NCI-H2029 (cell line): ENCODE data around the gene BBS9.
A peak's percentile ranks its signal among the peaks of the same experiment; 100 is the strongest.

Experiments used
- DNase-seq: peaks from one replicate; lab custom pipeline; 2025; lab: John Stamatoyannopoulos, UW

The BBS9 gene

DNA sequence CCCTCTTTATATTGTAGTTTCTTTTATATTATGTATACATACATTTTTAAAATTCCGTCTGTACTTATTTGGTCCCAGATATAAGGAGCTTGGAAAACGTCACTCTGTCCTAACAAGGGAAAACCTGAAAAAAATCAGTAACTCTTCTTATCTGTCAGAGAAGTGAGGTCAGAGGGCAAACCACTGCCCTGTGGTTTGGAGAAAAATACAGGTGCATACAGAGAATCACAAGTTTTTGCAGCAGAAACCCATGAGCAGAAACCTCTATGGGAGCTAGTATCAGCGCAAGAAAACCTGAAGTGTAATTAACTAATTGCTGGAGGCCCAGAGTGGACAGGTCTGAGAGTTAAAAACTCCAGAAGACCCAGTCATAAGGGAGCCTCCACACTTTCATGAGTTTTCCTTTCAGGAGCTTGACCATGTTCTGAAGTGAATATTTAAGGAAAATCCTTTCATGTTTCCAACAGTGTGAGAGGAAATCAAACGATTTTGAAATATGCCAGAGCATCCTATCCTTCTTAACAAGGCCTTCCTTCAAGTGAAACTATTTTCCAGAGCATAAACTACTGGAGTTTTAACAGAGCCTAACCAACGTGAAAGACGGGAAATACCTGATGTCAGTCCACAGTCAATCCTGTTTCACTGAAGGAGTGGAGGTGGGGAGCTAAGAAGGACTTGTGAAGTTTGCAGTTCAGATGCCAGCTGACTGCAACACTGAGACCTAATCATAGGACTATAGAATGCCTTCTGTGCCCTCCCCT, 485.2 kb downstream of the BBS9 start:
- DNase-seq, result no peak

DNA sequence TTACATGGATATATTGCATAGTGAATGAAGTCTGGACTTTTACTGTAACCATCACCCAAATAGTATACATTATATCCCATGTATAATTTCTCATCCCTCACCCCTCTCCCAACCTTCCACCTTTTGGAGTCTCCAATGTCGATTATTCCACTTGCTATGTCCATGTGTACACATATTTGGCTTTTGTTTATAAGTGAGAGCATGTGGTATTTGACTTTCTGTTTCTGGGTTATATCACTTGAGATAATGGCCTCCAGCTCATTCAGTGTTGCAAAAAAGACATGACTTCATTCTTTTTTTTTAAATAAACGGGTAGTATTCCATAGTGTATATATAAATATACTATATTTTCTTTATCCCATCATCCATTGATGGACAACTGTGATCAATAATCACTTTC, 487.4 kb downstream of the BBS9 start:
- DNase-seq, result peak; percentile 8

DNA sequence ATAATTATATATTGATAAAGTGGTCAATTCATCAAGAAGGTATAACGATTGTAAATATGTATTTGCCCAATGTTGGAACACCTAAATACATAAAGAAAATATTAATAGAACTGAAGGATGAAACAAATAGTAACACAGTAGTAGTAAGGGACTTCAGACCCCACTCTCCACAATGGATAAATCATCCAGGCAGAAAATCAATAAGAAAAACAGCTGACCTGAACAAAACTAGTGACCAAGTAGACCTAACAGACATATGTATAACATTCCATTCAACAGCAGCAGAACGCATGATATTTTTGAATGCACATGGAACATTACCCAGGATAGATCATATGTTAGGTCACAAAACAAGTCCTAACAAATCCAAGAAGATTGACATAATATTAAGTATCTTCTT, 489.9 kb downstream of the BBS9 start:
- DNase-seq, result no peak

DNA sequence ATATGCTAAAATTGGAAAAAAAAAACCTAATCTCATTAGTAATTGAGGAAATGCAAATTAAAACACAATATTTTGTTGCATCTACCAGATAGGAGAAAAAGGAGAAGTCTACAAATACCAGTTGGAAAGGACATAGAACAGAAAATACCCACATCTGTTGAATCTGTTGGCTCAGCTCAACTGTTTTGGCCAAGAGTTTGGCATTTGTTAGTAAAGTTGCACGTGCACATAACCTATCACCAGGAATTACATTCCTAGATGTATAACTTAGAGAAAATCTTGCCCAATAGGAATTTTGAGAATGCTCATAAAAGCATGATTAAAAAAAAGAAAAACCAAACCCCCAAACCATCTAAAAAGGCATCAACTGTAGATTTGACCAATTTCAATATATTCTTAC, 493.9 kb downstream of the BBS9 start:
- DNase-seq, result no peak

DNA sequence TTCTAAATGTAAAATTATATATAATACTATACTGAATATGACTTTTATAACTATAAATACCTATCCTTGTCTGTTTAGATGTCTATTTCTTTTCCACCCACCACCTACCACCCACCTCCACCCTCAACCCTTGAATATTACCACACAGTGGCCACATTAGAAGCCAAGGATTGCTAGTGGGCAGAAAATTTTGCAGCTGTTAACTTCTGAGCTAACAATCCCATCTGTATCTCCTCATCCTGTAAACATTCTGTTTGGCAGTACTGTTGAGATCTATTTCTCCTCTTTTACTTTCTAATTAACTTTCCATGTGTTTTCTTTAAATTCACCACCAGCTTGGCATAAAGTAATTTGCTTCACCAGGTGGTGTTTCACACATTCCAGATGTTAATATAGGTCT, 494.9 kb downstream of the BBS9 start:
- DNase-seq, result no peak

DNA sequence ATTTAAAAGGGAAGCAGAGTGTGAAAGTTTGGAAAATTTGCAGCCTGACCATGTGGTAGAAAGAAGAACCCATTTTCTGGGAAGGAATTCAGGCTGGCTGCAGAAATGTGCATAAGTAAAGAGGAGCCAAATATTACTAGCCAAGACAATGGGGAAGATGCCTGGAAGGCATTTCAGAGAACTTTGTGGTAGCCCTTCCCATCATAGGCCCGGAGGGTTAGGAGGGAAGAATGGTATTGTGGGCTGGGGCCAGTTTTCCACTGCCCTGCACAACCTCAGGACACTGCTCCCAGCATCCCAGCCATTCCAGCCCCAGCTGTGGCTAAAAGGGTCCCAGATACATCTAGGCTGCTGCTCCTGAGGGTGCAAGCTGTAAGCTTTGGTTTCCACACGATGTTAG, 497.5 kb downstream of the BBS9 start:
- DNase-seq, result no peak

DNA sequence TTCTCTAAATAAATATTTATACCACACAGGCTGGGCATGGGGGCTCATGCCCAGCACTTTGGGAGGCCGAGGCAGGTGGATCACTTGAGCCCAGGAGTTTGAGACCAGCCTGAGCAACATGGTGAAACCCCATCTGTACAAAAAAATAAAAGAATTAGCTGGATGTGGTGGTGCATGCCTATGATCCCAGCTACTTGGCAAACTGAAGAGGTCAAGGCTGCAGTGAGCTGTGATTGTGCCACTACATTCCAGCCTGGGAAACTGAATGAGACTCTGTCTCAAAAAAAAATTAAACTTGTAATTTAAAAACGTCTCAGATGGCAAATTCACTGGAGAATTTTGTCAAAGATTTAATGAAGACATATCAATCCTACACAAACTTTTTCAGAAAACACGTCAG, 498.4 kb downstream of the BBS9 start:
- no peak for DNase-seq

DNA sequence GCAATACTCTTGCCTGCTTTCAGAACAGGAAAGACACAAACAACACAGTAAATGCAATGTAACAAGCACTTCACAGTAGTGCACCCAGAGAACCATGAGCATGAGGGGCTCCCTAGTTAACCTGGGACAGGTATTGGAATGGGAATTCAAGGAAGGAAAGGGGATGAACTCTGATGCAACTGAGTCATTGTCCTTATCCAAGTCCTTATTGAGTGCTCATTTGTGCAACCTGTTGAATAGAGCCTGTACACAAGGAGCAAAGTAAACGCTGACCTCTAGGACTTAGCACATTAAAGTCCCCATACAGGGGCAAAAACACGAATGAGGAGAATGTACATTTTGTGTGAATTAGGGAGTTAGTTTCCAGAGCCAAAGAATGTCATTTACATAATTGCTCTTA, 499.5 kb downstream of the BBS9 start:
- DNase-seq, result no peak

DNA sequence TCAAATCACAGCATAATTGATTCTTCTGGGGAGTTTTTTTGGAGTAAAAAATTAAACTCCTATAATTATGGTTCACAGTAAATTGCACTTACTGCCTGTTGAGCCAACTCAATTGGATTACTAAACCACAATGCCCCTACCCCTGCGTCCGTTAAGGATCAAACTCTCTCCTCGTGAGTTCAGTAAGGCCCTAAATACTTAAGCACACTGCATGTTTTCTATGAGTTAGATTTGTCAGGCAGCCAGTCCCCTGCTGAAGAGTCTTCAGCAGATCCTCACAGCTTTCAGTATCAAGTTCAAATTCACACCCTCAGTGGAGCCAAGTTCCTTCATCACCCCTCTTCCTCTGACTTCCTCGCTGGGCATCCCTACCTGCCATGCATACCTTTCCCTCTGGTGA, 501.0 kb downstream of the BBS9 start:
- DNase-seq, result no peak

DNA sequence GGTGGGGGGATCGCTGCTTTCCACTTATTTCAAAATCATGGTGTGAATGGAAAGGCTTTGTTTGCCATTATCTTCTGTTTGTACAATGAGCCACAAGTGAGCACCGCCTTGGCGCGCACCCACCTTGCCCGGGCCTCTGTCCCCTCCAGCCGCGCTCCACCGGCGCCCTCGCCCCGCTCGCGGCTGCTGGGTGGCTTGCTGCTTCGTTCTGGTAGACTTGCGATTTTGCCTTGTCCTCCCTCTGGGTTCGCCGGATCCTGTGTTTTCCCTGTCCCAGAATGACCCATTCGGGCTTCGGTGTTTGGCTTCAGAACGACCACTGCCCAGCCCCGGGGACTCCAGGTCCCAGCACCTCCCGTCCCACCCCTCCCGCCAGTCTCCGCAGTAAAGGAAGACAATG, 503.0 kb downstream of the BBS9 start:
- no peak for DNase-seq

DNA sequence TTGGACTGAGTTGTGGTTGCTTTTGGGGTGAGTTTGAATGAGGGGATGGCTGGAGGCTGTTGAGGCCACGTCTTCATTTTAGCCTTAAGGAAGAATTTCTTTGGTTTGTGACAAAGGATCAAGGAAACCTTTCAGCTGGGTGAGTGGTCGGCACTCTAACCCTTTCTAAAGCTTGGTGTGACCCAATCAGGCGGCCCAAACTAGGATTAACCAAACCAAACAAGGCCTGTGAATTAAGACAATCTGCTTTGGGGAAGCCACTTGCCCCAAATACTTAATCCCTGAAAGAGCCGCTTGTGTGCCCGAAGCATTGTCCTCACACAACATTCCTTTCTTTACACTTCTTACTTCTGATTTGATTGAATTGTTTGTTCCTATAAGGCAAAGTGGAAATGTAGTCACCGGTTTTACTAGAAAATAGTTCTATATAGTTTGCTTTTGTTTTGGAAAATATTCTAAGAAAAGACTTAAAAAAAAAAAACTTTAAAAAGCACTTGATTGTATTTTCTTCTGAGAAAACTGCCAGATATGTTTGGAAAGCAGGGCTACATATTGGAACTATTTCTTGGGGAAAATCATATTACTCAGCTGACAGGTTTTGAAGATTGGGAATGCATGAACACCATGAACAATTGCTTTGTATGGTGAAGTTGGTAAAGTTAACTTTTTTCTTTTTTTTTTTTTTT, 503.6 kb downstream of the BBS9 start:
- no peak for DNase-seq

DNA sequence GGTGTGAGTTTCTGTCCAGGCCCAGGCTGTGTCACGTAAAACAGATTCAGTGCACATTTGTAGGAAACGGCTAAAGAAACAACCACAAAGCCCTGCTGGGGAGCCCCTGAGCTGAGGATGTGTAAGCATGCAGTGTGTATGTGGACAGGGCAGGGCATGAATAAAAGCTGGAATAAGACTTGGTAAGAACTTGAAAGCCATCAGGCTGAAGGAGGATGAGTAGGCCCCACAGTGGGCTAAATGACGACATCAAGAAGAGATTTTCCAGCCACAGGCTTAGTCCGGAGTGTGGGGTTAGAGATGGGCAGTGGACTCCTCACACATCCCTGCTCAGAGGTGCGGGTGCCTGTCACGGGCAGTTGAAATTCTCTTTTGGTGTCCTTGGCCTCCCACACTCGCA, 505.2 kb downstream of the BBS9 start:
- no peak for DNase-seq

DNA sequence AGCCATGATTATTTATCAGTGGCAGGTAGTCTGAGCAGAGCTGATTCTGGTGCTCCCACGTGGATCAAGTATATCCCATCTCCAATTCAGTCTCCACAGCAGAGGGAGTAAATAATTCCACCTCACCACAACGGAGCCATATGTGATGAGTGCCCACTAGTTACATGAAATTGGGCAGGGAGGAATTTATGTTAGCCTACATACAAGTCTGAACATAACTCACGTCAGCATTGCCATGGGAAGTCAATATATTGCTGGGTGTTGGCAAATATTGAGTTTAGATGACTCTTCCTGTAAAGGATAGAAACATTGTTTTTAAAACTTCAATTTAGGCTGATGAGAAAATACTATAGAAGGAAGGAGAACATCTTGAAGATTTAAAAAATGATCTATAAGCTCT, 507.0 kb downstream of the BBS9 start:
- no peak for DNase-seq

DNA sequence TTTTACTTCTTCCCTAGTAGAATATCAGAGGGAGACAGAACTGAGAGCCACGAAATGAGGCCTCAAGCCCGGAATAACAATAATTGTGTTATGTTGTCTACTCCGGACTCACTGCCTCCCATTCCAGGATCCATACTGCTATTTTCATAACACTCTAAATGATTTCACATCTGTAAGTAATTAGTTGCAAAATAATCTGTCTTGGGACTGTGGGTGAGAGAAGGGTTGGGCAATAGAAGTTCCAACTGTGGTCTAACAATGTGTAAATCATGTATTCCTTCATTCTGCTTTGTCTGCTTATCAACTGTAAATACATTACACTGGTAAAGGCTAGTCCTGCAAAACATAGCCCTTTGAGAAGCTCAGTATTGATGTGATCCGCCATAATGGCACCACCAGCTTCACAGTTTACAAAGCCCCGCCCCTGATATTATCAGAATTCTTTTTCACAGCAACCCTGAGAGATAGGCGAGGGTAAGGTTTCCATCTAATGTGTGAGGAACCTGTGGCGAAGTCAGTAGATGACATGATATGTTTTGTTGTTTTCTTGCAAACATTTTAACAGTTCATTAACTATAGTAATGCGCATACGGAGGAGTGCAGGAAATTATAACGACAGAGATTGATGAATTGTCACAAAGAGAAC, 510.3 kb downstream of the BBS9 start:
- DNase-seq, result no peak

DNA sequence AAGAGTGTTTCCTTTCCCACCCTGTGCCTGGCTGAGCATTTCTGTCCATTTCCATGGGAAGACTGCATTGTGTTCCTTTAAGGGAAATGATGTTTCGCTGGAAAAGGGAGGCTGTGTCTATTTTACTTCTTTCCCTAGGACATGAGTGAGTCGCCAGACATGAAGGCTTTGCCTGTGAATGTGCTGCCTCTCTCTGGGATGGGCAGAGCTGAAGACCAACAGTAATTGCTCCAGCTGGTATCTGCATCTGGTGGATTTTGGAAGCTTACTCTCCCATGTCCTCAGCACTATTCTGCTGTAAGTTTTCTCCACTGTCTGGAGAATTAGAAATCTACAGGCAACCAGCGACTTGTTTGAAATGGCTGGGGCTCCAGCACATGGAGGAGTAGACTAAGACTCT, 511.4 kb downstream of the BBS9 start:
- no peak for DNase-seq

DNA sequence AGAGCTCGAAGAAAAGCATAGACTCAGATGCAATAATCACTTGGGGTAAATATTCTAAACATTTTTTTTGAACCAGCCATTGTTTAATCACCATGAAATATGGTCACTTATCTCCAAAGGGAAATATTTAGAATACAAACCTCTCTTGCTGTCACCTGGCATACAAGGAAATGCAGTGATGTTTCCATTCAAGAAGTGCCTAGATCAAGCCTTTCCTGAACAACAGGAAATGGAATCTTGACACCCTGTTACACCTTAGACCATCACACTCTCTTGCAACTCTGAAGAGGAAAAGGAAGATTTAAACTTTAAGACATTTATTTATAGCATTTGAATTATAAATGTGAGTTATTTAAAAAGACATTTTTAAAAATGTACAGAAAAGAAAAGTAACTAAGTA, 512.9 kb downstream of the BBS9 start:
- peak; percentile 65 for DNase-seq

DNA sequence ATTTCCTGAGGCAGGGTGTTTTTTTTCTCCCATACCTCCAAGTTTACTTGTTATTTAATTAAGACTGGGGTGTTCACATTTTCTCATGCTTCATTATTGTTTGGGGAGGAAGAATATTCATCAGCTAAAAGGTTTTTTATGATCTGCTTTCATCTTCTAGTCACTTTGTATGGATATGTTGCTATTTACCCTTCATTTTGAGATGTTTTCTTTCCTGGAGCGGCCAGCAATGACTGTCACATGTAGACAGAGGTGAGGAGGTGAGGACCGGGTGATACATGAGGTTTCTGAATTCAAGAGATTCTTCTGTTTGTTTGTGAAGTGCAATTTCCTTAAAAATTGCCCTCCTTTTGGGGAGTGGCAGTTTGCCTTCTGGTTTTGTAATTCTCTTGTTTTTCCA, 514.2 kb downstream of the BBS9 start:
- DNase-seq, result no peak

DNA sequence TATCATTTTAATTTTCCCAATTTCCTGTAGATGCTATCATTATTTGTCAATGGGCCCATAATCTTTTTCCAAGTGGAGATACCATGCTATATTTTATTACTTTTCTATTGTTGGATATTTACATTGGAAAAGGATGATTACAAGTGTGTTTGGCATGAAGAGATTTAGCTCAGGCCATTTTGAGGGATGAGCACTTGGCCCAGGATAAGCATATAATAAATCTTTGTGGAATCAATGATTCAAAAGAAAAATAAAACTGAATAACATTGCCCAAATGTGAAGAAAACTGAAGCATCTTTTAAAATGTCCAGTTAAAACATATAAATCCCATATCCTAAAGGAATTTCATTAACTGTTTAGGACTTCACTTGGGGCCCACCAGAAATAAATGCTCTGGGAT, 515.1 kb downstream of the BBS9 start:
- DNase-seq, result no peak

DNA sequence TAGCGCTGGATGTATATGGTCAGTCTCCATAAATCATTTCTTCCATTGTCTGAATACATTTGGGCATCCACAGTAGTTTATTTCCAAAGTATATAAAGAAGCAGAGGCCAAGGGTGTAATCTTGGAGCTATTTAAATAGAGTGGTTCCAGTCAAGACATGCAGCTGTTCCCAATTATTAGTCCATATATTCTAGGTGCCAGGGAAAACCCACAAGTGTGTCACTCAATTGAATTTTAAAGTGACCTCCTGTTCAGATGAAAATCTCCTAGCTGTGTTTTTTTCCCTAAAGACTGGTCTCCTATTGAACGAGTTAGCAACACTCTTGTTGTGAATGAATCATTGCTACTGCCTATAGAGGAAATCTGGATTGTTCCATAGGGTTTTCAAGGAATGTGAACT, 515.7 kb downstream of the BBS9 start:
- DNase-seq, result no peak

DNA sequence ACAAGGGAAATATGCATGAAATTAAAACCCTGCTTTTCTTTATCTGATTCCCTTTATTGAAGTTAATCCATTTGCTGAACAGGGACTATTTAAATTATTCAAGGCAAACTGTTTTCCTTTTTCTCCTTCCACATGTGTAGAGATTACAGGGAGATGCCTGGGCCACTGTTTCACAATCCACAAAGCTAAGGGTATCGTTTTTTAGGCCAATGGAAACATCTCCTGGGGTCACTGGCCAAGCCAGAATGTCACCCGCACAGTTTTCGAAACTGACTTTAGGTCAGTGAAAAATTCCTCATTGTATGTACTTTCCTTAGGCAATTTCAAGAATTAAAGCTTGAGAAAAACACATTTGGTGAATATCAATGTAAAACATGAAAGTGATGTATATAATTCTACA, 516.8 kb downstream of the BBS9 start:
- no peak for DNase-seq

DNA sequence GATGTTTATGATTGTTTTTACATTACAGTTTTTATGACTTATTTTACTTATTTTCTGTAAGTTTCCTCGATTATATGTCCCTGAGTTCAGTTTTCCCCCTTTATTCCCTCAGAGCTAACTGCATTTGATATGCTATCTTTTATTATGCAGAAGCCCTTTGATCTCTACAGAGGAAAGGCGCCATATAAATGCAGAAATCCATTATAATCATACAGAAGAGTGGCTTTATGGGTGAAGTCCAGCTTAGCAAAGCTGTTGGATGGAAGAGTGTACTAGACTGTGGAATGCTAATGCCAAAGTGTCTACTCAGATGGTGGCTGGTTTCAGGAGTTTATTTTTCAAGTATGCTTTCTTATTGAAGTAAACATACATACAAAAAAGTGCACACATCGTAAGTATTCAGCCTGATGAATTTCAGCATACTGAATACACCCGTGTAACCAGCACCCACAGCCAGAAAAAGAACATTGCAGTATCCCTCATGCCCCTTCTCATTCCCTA, 517.6 kb downstream of the BBS9 start:
- no peak for DNase-seq

DNA sequence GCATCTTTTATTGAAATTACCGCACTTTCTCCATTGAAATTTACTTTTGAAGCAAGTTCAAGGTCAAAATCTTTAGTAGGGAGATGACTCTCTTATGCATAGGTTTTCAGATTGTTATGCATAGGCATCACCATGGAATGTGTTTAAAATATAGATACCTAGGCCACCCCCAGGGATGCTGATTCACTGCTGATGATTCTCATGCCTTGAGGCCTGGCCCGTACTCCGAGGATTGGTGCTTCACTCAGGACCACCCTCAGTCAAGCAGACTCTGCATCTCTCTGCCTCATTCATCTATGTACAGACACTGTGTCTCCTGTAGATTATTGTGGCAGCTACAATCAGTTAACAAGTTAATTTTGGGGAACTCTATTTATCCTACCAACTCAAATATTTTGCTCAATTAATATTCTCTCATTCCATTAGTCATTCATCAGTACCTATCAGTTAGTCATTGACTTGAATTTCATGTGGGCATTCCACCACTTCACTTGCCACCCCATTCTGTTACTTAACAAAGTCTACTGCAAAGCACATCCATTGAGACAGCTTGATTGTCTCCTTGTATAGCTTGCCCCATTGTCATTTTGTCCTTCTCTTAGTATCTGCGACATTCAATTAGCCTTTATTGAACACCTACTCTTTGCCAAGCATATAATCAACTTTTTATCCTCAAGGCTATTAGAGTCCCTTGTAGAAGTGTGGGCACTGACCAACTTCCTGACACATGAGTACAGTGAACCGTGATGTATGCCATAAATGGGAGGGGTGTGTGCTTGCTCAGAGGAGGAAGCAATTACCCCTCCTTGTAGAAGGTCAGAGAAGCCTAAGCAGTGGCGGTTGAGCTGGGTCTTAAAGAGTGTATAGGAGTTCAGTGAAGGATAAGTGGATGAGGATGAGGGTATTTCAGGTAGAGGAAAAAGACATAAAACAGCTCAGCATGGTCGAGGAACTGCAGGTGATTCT, 520.4 kb downstream of the BBS9 start:
- no peak for DNase-seq
